Measurements from ENCODE around the gene COX8C.

GRCh38 chr14:93315575-93315974, 31.4 kb upstream of the COX8C start:
- TF ChIP-seq ZNF561 (tag by site-specific recombination; IDR thresholded peaks at IDR 0.05; ENCODE audit: borderline replicate concordance) (no peak), BCL11B (tag by site-specific recombination; IDR thresholded peaks at IDR 0.05; ENCODE audit: low read depth) (no peak), CTCF (tag by site-specific recombination; IDR thresholded peaks at IDR 0.05) (no peak), ZBTB20 (tag by site-specific recombination; IDR thresholded peaks at IDR 0.05) (no peak), ZBTB1 (tag by site-specific recombination; IDR thresholded peaks at IDR 0.05) (no peak), ZNF302 (tag by site-specific recombination; IDR thresholded peaks at IDR 0.05; ENCODE audit: low read depth) (no peak), ZNF596 (tag by site-specific recombination; IDR thresholded peaks at IDR 0.05) (no peak), KLF10 (tag by site-specific recombination; IDR thresholded peaks at IDR 0.05) (no peak), ZNF704 (tag by site-specific recombination; IDR thresholded peaks at IDR 0.05) (no peak), ZNF2 (tag by site-specific recombination; IDR thresholded peaks at IDR 0.05) (no peak)

Measured in HEK293 (cell line).